AG09309 (cell line): ENCODE data around the gene ASPSCR1.

Source experiments
- DNase-seq: peaks from one replicate; pipeline ENCODE4 v3.0.0-alpha.2; 2010; ENCODE audit warnings: low read depth
- H3K4me3 ChIP-seq: 2 replicates; pipeline ENCODE4 v1.5.1; 2011; ENCODE audit warnings: mild to moderate bottlenecking, low read depth, low read length, moderate library complexity; ENCODE audit not compliant: control insufficient read depth
- CTCF ChIP-seq: IDR thresholded peaks from 2 replicates; pipeline ENCODE4 v1.5.1; 2011; ENCODE audit warnings: mild to moderate bottlenecking, low read depth, low read length, inconsistent platforms; ENCODE audit not compliant: insufficient read depth, control insufficient read depth; ENCODE audit errors: missing control alignments

Gene ASPSCR1

GRCh38 chr17:82060001-82060380 lies 82.6 kb downstream of the ASPSCR1 start:
- no peak for TF ChIP-seq CTCF
- no peak overlapping the region for H3K4me3 ChIP-seq
- DNase-seq: no peak

GRCh38 chr17:82060614-82061013 lies 83.2 kb downstream of the ASPSCR1 start:
- no peak for DNase-seq
- TF ChIP-seq CTCF: no peak
- no peak overlapping the region for H3K4me3 ChIP-seq

DNA sequence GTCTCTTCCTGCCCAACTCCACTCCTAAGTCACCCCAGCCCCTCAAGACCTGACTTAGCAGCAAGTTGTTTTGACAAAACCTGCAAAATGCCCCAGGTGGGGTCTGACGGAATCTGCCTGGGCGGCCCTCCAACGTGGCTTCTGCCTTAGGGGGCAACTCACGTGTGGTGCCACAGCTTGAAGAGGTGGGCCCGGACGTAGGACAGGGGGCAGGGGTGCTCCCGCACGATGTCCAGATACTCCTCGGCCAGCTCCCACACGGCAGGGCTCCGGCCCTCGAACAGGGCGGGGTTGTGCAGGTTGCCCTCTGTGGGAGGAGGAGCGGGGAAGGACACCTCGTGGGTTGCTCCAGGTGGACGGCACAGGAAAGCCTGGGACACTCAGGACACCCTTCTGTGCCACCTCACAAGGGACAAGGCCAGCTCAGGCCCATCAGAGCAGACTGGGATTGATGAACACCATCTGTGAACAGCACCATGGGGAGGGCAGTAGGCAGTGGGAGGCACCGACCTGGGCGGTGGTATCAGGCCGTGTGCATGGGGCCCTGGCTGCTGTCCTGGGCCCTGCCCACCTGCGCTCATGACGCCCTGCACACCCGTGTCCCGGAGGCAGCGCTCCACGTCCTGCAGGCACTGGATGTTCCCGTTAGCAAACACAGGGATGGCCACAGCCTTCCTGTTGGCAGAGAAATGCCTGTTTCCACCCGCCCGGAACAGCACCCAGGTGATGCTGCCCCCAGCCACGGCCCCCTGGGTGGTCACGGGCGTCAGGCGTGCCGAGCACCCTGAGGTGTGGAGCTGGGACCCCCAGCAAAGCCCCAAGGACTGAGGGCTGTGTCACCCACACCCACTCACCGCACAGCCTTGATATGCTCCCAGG lies 83.9 kb downstream of the ASPSCR1 start:
- no peak for DNase-seq
- TF ChIP-seq CTCF: no peak
- H3K4me3 ChIP-seq: no peak overlapping the region

DNA sequence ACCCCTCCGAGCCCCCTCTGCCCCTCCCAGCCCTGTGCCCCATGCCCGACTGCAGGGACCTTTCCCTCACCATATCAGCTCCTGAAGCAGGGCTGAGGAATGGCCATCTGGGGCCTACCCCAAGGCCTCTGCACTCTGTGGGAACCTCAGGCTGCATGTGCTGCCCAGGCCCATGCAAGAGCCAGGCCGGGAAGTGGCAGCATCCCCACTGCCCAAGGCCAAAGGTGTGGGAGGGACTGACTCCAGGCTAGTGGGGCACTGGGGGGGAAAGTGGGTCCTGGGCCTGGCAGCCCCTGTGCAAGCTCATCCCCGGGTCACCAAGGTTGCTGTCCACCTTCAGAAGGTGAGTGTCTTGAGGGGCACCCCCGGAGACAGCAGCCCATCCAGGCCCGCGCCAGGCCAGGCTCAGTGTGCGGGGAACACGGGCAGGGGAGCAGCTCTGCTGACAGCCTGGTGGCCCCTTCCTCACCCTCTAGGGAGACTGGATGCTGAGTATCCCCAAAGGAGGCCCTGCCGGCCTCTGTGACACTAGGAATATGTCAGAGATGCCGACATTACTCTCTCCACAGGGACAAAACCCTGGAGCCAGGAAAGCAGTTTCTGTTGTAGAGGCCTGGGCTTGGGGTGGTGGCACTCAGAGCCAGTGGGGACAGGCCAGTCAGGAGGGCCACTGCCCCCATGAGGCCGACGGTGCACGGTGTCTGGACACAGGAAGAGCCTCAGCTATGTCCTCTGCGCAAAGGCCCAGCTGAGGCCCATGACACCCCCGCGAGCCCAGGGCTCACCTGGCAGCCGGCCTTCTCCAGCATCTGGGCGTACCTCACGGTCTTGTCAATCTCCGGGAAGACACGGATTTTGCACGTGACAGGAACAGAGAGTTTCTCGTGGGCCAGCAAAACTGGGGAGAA lies 84.9 kb downstream of the ASPSCR1 start:
- H3K4me3 ChIP-seq: no peak overlapping the region
- no peak for TF ChIP-seq CTCF
- DNase-seq: no peak

DNA sequence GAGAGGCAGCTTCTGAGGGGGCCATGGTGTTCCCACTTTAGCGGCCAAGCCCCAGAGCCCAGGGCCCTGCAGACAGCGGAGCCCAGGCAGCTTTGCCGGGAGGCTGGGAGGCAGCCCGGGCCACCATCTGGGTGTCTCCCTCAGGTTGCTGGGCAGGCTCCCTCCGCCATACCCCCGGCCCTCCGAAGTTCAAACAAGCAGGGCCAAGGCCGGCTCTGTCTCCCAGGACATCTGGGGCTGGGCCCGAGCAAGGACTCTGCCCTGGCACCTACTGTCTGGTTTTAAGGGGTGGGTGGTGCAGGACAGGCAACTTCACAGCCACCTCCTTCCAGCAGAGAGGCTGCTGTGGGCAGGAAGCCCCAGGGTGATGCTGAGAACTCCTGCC lies 85.5 kb downstream of the ASPSCR1 start:
- no peak for TF ChIP-seq CTCF
- H3K4me3 ChIP-seq: no peak overlapping the region
- no peak for DNase-seq

- no peak overlapping the region; the same call in 1 of the 2 replicates for H3K4me3 ChIP-seq
- TF ChIP-seq CTCF: no peak
- no peak for DNase-seq
Measured at GRCh38 chr17:82063424-82064415, 86.3 kb downstream of the ASPSCR1 start.
